Mammary epithelial cell (primary cell): ENCODE results near the gene CLK3.

Experiments used
- CTCF ChIP-seq, 2 donors: IDR thresholded peaks in 1 of 2; conservative IDR thresholded peaks in 1 of 2; 2 replicates each; pipeline ENCODE4 v1.5.1; 2011 to 2012; ENCODE audit warnings: inconsistent platforms in 2 of 2, low read length in 2 of 2, mild to moderate bottlenecking in 2 of 2, control low read depth in 1 of 2, low read depth in 1 of 2; ENCODE audit not compliant: insufficient read depth in 1 of 2; ENCODE audit errors: extremely low read depth in 1 of 2
- EZH2 ChIP-seq: IDR thresholded peaks from 2 replicates; pipeline ENCODE4 v1.6.1; 2012; ENCODE audit warnings: low read length, inconsistent platforms, borderline replicate concordance

- TF ChIP-seq EZH2 (no peak), CTCF (conservative IDR thresholded peaks at IDR 0.05 in 1 of 2, IDR thresholded peaks at IDR 0.05 in 1 of 2; ENCODE audit: extremely low read depth in 1 of 2, insufficient read depth in 1 of 2, low read depth in 1 of 2, low read length in 2 of 2) (no peak)
Measured at GRCh38 chr15:74646480-74646879, 30.8 kb downstream of the CLK3 start.
